ENCODE data around the gene TSPEAR.

DNA sequence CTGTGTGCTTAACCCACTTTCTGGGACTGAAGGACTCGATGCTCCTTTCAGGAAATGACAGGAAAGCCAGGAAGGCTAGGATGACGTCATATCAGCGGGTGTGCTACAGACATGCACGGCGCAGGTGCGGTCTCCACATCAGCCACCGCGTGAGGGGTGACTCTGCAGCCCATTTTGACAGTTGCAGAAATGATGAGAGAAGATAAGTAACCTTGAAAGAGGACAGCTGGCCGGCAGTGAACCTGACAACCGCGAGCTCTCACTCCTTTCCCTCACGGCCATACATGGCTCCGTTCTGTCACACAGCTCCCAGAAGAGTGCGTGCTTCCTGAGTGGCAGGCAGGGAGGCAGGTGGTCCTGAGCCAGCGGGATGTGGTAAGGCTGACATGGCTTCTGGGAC, 129.3 kb downstream of the TSPEAR start:
- TF ChIP-seq CTCF (IDR thresholded peaks at IDR 0.05): no peak
- TF ChIP-seq EZH2 (IDR thresholded peaks at IDR 0.05; ENCODE audit: borderline replicate concordance, insufficient read depth, low read depth, low read length, poor library complexity, severe bottlenecking): no peak

Data from B cell (primary cell).